ENCODE data around the gene PSENEN. TPM values are rescaled to one million over a fixed set of nuclear protein-coding genes. Genes with fewer than 3 reads are reported as not detected.
"Not testable (repeated sequence)": the region's sequence is repeated elsewhere in the genome, so short reads cannot be mapped to it uniquely, and the experiment has no call there.

The PSENEN gene
- total RNA-seq, 2 donors from 2014 or later: 39.9 to 65.2 TPM

- Histone ChIP-seq H3K4me3 (no peak overlapping the region), H3K27ac (no peak overlapping the region), H3K4me1 (replicated peaks) (no peaks in the 10 kb centered on the region), H3K27me3 (replicated peaks; ENCODE audit: insufficient read depth) (no peaks in the 10 kb centered on the region), H3K36me3 (no peaks in the 10 kb centered on the region), H3K9me3 (no peaks in the 10 kb centered on the region)
- intact Hi-C loops (cut with DNase I): no loop called here
- 63% methylated on average over 34 of the region's 34 CpGs for WGBS
- no peak for DNase-seq (ENCODE audit: low spot score)
- TF ChIP-seq POLR2A (IDR thresholded peaks at IDR 0.05): no peak
- no peak for TF ChIP-seq CTCF (IDR thresholded peaks at IDR 0.05)
- no peak for TF ChIP-seq POLR2AphosphoS5 (IDR thresholded peaks at IDR 0.05)
These were observed 22.0 kb downstream of the PSENEN start for GRCh38 chr19:35767288-35768081.

- no peaks in the 10 kb centered on the region for H3K9me3 ChIP-seq
- DNase-seq (ENCODE audit: low spot score): no peak
- H3K27me3 ChIP-seq (replicated peaks; ENCODE audit: insufficient read depth): no peaks in the 10 kb centered on the region
- H3K4me1 ChIP-seq (replicated peaks): no peaks in the 10 kb centered on the region
- intact Hi-C loops (cut with DNase I): no loop called here
- no peak overlapping the region for H3K27ac ChIP-seq
- WGBS: 56% methylated on average over 15 of the region's 15 CpGs
- no peaks in the 10 kb centered on the region for H3K36me3 ChIP-seq
- no peak for TF ChIP-seq POLR2AphosphoS5 (IDR thresholded peaks at IDR 0.05)
- no peak for TF ChIP-seq POLR2A (IDR thresholded peaks at IDR 0.05)
- TF ChIP-seq CTCF (IDR thresholded peaks at IDR 0.05): no peak
- no peak overlapping the region for H3K4me3 ChIP-seq
These were observed 22.6 kb downstream of the PSENEN start for GRCh38 chr19:35768082-35768421.

GRCh38 chr19:35772362-35772761, 26.9 kb downstream of the PSENEN start:
- H3K4me1 ChIP-seq (replicated peaks); intact Hi-C loops (cut with DNase I); H3K27ac ChIP-seq; H3K27me3 ChIP-seq (replicated peaks; ENCODE audit: insufficient read depth); H3K9me3 ChIP-seq; DNase-seq (ENCODE audit: low spot score); H3K36me3 ChIP-seq; H3K4me3 ChIP-seq: not testable (repeated sequence)
- WGBS: 97% methylated on average over 5 of the region's 5 CpGs

GRCh38 chr19:35773020-35773806, 27.8 kb downstream of the PSENEN start:
- H3K36me3 ChIP-seq: no peaks in the 10 kb centered on the region
- intact Hi-C loops (cut with DNase I): no loop called here
- H3K27ac ChIP-seq: no peak overlapping the region
- no peaks in the 10 kb centered on the region for H3K4me1 ChIP-seq (replicated peaks)
- TF ChIP-seq CTCF (IDR thresholded peaks at IDR 0.05) (no peak), POLR2A (IDR thresholded peaks at IDR 0.05) (no peak), POLR2AphosphoS5 (IDR thresholded peaks at IDR 0.05) (no peak)
- no peaks in the 10 kb centered on the region for H3K9me3 ChIP-seq
- no peak for DNase-seq (ENCODE audit: low spot score)
- no peaks in the 10 kb centered on the region for H3K27me3 ChIP-seq (replicated peaks; ENCODE audit: insufficient read depth)
- H3K4me3 ChIP-seq: no peak overlapping the region
- 66% methylated on average over 9 of the region's 9 CpGs for WGBS

GRCh38 chr19:35774274-35775045, 29.0 kb downstream of the PSENEN start:
- no peak for DNase-seq (ENCODE audit: low spot score)
- Histone ChIP-seq H3K36me3 (no peaks in the 10 kb centered on the region), H3K9me3 (no peaks in the 10 kb centered on the region), H3K27me3 (replicated peaks; ENCODE audit: insufficient read depth) (no peaks in the 10 kb centered on the region), H3K4me3 (peak overlapping the region; percentile 68 to 84), H3K27ac (no peak overlapping the region), H3K4me1 (replicated peaks) (no peaks in the 10 kb centered on the region)
- TF ChIP-seq CTCF (IDR thresholded peaks at IDR 0.05): no peak
- no peak for TF ChIP-seq POLR2AphosphoS5 (IDR thresholded peaks at IDR 0.05)
- TF ChIP-seq POLR2A (IDR thresholded peaks at IDR 0.05): no peak
- WGBS: 49% methylated on average over 16 of the region's 16 CpGs
- intact Hi-C loops (cut with DNase I): no loop called here
